Effector CD4-positive, alpha-beta T cell (primary cell): ENCODE data around the gene ZNF18.

Source experiments
- DNase-seq: peaks from one replicate; pipeline ENCODE4 v3.0.0-alpha.2; 2020
- total RNA-seq: gene quantifications from one replicate; lab custom pipeline; 2026; lab: John Stamatoyannopoulos, UW

Gene ZNF18, protein sequence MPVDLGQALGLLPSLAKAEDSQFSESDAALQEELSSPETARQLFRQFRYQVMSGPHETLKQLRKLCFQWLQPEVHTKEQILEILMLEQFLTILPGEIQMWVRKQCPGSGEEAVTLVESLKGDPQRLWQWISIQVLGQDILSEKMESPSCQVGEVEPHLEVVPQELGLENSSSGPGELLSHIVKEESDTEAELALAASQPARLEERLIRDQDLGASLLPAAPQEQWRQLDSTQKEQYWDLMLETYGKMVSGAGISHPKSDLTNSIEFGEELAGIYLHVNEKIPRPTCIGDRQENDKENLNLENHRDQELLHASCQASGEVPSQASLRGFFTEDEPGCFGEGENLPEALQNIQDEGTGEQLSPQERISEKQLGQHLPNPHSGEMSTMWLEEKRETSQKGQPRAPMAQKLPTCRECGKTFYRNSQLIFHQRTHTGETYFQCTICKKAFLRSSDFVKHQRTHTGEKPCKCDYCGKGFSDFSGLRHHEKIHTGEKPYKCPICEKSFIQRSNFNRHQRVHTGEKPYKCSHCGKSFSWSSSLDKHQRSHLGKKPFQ
- 28.9 reads per million, percentile 55 among the genes with 10 or more reads in this experiment for total RNA-seq

GRCh38 chr17:11997147-11997971 is at the start of gene ZNF18:
Gene ZNF18, minus strand, starts transcription at chr17:11997475. Its CDS starts 4,646 bp downstream, at chr17:11992829.
- peak; percentile 92 for DNase-seq

DNA sequence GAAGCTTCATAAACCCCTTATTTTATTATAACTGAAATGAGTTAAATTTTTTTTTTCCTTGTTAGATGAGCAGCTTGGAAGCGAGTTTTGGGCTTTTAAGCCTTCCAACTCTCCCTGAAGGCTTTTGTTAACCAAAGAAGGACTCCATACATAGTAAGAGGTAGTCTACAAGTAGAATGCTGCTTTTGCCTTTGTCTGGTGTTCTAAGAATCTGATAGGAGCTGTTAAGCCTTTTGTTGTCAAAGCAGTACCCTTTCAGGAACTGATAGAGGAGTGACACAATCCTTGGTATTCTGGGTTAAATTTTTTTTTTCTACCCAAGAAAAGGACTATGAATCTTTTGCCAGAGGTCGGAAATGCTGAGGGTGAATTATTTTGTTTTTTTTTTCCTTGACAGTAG is 49.5 kb upstream of the ZNF18 start:
- no peak for DNase-seq

DNA sequence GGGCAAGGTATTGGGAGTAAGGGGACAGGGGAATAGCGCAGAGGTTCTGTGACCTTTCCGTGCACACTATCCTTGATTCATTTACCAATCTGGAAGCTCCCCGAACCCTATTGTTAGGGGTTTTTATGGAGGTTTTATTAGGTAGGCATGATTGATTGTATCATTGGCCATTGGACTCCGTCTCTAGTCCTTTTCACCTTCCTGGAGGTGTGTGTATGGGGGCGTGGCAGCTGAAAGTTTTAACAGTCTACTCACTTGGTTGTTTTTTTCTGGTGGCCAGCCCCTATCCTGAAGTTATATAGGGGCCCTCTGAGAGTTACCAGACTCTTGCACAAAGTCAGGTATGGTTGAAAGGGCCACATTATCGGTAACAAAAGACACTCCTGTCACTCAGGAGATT is 46.4 kb upstream of the ZNF18 start:
- no peak for DNase-seq

DNA sequence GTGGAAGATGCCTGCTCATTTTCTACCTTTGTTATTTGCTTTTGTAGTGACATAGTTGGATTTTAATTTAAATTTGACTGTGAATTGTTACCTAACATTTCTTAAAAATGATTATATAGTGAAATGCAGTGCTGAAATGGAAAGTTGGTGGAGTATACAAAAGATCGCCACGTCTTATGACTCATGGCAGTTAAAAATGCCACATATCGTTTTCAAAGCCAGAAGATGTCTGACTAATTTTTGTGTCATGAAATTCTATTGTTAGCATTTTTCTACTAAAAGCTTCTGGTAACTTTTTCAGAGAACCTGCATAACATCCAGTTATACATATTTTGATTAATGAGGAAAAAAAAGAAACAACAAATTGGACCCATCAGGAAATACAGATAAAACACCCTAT is 44.0 kb upstream of the ZNF18 start:
- DNase-seq, result no peak

DNA sequence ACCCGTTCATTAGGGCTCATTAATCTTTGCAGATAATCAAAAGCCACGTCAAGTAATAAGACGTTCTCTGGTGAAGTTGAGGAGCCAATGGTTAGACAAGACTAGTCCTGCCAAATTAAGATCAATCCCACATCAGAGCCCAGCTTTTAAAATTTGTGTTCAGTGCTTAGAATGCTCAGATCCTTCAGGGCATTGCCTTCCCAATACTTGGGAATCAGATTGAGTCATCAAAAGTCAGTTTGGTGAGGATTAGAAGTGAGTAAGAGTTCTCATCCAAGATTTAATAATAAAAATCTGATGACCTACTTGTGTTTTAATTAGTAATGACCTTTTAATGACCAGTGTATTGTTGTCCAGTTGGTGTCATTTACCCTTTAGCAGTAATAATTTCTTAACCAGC is 43.2 kb upstream of the ZNF18 start:
- no peak for DNase-seq

- no peak for DNase-seq
Measured at GRCh38 chr17:12037970-12038369, 40.7 kb upstream of the ZNF18 start.

- no peak for DNase-seq
Measured at GRCh38 chr17:12035673-12036072, 38.4 kb upstream of the ZNF18 start.

GRCh38 chr17:12034538-12034937 is 37.3 kb upstream of the ZNF18 start:
- no peak for DNase-seq

DNA sequence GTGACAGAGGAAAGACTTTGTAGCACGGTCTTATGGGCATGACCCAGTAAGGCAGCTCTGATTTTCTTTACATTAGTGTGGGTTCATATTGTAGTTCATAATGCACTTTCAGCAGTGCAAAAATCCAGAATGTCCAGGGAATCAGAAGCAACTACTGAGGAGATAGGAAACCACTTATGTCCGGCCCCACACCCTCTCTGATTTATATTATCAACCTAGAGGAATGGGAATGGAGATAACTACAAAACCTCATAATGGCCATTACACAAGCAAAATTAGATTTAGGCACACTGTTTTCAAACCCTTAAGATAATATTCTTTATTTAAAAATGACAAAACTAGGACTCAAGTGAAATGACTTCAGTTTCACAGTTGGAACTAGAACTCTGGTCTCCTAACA is 31.3 kb upstream of the ZNF18 start:
- DNase-seq, result no peak

DNA sequence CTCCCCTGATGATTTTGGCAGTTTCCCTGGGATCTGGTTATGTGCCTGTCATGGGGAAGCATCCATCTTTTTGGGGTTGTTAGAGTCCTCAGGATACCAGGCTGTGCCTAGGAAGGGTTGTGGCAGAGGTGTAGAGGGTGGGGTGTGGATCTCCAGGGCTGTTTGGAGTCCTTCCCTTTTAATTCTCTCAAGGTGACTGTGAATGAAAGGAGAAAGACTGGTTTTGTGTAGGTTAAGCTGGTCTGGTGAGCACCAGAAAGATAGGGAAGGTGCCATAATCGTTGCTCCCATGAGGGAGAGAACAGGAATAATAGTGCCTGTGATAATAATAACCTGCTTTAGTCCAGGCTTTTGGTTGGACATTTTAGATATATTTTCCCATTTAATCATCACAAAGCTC is 30.4 kb upstream of the ZNF18 start:
- no peak for DNase-seq

DNA sequence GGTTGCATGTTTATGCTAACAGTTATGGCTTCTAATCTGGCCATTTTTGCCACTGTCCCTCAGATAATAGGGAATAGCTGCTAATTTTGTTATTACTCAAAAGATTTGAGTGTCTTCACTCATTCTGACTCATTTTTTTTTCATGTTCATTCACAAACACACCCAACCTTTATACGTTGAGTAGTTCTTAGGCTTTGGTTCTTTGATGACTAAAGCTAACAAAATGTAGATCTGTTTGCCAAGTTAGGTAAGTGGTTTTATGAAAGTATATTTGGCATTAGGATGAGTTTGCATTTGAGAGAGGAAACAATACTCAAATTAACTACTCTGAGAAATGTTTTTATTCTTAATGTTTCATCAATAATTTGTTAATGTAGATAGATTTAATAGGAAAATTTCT is 27.1 kb upstream of the ZNF18 start:
- DNase-seq, result no peak

GRCh38 chr17:12022310-12022709 is 25.0 kb upstream of the ZNF18 start:
- no peak for DNase-seq

DNA sequence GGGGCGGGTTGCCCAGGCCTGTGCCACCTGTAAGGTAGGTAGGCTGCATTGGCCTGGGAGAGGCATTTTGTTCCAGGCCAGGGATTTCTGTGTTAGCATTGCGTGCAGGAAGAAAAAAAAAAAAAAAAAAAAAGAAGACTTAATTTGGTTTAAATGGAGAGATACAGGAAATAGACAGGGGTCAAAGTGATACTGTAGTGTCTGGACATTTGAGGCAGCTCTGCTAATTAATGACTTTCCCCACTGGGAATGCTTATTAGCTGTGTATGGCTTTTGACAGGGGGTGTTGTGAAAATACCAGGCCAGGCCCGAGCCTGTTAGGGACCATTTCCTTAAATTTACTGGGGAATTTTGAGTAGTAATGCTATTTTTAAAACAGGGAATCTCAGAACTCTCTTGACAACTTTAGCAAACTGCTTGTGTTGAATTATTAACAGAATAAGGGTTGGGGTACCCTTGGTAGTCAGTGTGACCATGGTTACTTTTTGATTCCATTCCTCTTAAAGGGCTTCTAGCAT is 24.4 kb upstream of the ZNF18 start:
- DNase-seq, result no peak

DNA sequence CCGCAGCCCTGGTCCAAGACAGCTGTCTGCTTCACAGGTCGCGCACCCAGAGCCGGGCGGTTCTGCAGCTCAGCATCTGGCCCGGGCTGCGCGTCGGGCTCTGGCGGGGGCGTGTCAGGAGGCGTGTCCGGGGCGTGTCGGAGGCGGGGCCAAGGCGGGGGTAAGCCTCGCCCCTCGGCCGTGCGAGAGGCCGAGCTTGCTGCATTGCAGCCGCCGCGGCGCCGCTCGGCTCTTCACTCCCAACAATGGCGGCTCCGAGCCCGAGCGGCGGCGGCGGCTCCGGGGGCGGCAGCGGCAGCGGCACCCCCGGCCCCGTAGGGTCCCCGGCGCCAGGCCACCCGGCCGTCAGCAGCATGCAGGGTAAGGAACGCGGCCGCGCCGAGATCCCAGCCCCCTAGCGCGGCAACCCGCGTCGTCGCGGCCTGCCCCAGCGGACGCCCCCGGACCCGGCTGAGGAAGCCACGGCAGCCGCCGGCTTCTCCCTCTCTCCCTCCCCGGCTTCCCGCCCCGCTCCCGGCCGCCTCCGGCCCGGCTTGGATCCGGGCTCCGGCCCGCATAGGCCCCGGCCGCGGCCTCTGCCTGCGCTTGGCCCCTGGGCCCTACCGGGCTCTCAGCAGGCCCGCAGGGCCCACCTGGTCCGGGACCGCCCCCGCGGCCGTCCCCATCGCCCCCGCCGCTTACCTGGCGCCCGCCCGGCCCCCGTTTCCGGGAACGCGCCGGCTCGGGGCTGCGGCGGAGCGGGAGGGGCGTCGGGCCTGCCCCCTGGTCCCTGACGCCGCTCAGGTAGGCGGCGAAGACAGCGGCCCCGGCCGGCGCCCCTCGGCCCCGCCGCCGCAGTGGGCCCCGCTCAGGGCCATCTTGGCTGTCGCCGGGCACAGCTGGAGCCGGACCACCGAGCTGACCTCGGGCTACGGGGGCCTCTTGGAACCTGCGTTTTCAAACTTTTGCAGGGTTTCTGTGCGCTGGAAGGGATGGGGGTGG is 23.7 kb upstream of the ZNF18 start, which contains the start of gene MAP2K4:
Gene MAP2K4 (plus strand): TSS at position 236 of the 981 bp plus-strand sequence. CDS start 10 bp downstream, at position 246.
- DNase-seq, result peak; percentile 88

GRCh38 chr17:12007466-12007865 is 10.2 kb upstream of the ZNF18 start:
- DNase-seq, result no peak

DNA sequence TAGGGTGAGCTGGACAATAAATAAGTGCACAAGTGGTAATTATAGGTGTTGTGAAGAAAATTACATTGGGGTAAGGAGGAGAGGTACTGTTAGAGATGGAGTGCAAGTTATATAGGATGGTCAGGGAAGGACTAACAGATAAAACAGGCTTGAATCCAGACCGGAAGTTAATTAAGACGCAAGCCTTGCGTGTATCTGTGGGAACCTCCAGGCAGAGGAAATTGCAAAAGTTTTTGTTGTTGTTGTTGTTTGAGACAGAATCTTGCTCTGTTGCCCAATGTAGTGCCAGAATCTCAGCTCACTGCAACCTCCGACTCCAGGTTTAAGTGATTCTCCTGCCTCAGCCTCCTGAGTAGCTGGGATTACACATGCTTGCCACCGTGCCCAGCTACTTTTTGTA is 2.4 kb upstream of the ZNF18 start:
- no peak for DNase-seq

DNA sequence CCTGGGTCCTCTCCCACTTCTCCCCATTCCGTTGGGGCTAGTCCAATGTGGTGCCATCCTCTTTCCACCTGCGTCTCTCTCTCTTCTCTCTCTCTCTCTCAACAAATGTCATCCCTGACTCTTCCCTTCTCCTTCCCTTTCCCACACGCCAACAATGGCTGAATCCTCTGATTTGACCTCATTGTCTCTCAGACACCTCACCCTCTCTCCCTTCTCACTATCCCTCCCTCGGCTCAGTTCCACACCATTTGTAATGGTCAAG is 628 bp upstream of the ZNF18 start:
- DNase-seq, result no peak

DNA sequence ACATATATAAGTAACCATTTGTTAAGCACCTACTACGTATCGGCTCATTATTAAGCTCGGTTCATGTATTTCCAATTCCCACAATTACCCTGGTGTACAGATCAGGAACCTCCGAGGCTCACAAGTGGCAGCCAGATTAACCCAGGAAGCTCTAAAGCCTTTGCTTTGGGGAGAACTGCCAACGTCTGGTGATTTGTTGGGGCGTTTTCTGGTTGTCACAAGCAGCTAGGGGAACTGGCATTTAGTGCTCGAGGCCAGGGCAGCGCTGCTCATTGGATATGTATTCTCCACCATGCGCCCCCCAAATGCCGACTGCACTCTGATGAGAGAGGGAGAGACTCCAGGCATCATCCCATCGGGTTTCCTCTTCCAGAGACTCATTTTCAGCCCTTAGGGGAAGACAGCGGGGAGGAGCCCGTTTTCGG is 541 bp downstream of the ZNF18 start:
- peak; percentile 32 for DNase-seq

GRCh38 chr17:11991461-11991860 is 5.8 kb downstream of the ZNF18 start:
- no peak for DNase-seq

DNA sequence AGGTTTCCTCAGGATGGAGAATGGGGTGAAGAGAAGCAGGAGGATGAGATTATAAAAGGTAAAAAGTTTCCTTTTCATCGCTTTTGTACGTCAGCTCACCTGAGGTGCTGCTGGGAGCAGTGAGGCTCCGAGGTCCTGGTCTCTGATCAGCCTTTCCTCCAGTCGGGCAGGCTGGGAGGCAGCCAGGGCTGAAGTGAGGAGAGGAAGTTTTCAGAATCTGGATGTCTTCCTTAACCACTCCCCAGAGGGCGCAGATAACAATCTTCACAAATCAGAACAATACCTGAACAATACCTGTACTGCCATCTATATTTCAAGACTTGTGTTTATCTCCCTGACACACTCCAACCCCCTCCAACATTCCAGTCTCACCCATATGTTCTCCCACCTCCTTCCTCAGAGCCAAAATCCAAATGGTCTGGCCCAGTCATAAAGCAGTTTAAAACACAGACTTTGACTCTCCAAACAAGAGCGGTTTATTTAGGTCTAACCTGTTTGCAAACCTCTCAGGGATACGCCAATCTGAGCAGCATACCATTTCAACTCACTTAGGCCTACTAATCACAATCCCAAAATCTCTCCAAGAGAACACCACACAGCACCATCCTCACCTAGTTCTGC is 6.8 kb downstream of the ZNF18 start:
- DNase-seq, result no peak

- no peak for DNase-seq
Measured at GRCh38 chr17:11986942-11987329, 10.3 kb downstream of the ZNF18 start.
